OCI-LY1 (cell line): Measurements from ENCODE around the gene RASSF5.

Source experiments
- H2AFZ ChIP-seq: fragments of 200-600 bp; sonication (generic), shearing (Covaris generic); 2 replicates; pipeline ENCODE4 v1.6.0; 2014; ENCODE audit warnings: antibody characterized with exemption, mild to moderate bottlenecking, low read length
- H3F3A ChIP-seq: fragments of 200-600 bp; sonication (generic), shearing (Covaris generic); 2 replicates; pipeline ENCODE4 v1.6.0; 2014; ENCODE audit warnings: mild to moderate bottlenecking, antibody characterized with exemption, low read length, moderate library complexity; ENCODE audit not compliant: insufficient read depth
- H3K27ac ChIP-seq: fragments of 200-600 bp; sonication (generic); 2 replicates; pipeline ENCODE4 v1.5.1; 2014; ENCODE audit warnings: low read length, mixed run types, mild to moderate bottlenecking, low read depth; ENCODE audit not compliant: poor library complexity, severe bottlenecking
- H3K27me3 ChIP-seq: fragments of 200-600 bp; sonication (generic); 2 replicates; pipeline ENCODE4 v1.6.0; 2014; ENCODE audit warnings: antibody characterized with exemption, mild to moderate bottlenecking, low read length, moderate library complexity; ENCODE audit not compliant: insufficient read depth
- H3K36me3 ChIP-seq: fragments of 200-600 bp; sonication (generic); 2 replicates; pipeline ENCODE4 v1.6.1; 2014; ENCODE audit warnings: mild to moderate bottlenecking, antibody characterized with exemption, low read length, moderate library complexity, mixed read lengths; ENCODE audit not compliant: insufficient read depth
- H3K4me1 ChIP-seq: fragments of 200-600 bp; sonication (generic); 2 replicates; pipeline ENCODE4 v1.5.1; 2014; ENCODE audit warnings: mild to moderate bottlenecking, low read length, moderate library complexity; ENCODE audit not compliant: insufficient read depth, severe bottlenecking
- H3K4me2 ChIP-seq: fragments of 200-600 bp; sonication (generic), shearing (Covaris generic); 2 replicates; pipeline ENCODE4 v1.6.1; 2014; ENCODE audit warnings: low read length
- H3K4me3 ChIP-seq: fragments of 200-600 bp; sonication (generic); 2 replicates; pipeline ENCODE4 v1.5.1; 2014; ENCODE audit warnings: low read length, low read depth, mild to moderate bottlenecking, mixed read lengths; ENCODE audit not compliant: poor library complexity, severe bottlenecking
- H3K79me2 ChIP-seq: fragments of 200-600 bp; shearing (Covaris generic); 2 replicates; pipeline ENCODE4 v1.6.1; 2016; ENCODE audit warnings: mixed run types, low read length, mixed read lengths; ENCODE audit not compliant: insufficient read depth
- H3K9ac ChIP-seq: fragments of 200-600 bp; sonication (generic), shearing (Covaris generic); 2 replicates; pipeline ENCODE4 v1.6.1; 2014; ENCODE audit warnings: mild to moderate bottlenecking, low read length, mixed read lengths
- H3K9me2 ChIP-seq: fragments of 200-600 bp; sonication (generic), shearing (Covaris generic); 2 replicates; pipeline ENCODE4 v1.6.1; 2014; ENCODE audit warnings: low read depth, mild to moderate bottlenecking, low read length, mixed read lengths
- H3K9me3 ChIP-seq: fragments of 200-600 bp; shearing (Covaris generic); 2 replicates; pipeline ENCODE4 v1.6.1; 2014; ENCODE audit warnings: low read length, mixed read lengths
- H4K20me1 ChIP-seq: fragments of 200-600 bp; sonication (generic), shearing (Covaris generic); 2 replicates; pipeline ENCODE4 v1.6.0; 2016; ENCODE audit warnings: mild to moderate bottlenecking, low read length; ENCODE audit not compliant: insufficient read depth
- CTCF ChIP-seq: fragments of 200-600 bp; sonication (generic), shearing (Covaris generic); IDR thresholded peaks from 2 replicates; pipeline ENCODE4 v1.5.1; 2017; ENCODE audit warnings: mild to moderate bottlenecking, antibody characterized with exemption, low read length, moderate library complexity, mixed read lengths
- EZH2 ChIP-seq: fragments of 200-600 bp; sonication (generic), shearing (Covaris generic); IDR thresholded peaks from 2 replicates; pipeline ENCODE4 v1.8.0; 2017; ENCODE audit warnings: borderline replicate concordance, mixed run types, mild to moderate bottlenecking, antibody characterized with exemption, low read length, moderate library complexity, mixed read lengths

RASSF5 gene

GRCh38 chr1:206554211-206554610 is 46.9 kb downstream of the RASSF5 start:
- Histone ChIP-seq H3K36me3 (no peaks in the 10 kb centered on the region), H3K27ac (no peak overlapping the region), H3K27me3 (no peaks in the 10 kb centered on the region), H4K20me1 (no peaks in the 10 kb centered on the region), H3K9ac (no peak overlapping the region), H3K4me3 (no peak overlapping the region), H3K9me3 (no peaks in the 10 kb centered on the region), H3K4me2 (no peak overlapping the region), H2AFZ (no peak overlapping the region), H3K4me1 (peaks cover 32% of the 10 kb centered on the region), H3F3A (no peaks in the 10 kb centered on the region), H3K9me2 (no peaks in the 10 kb centered on the region), H3K79me2 (no peaks in the 10 kb centered on the region)
- no peak for TF ChIP-seq CTCF
- no peak for TF ChIP-seq EZH2

DNA sequence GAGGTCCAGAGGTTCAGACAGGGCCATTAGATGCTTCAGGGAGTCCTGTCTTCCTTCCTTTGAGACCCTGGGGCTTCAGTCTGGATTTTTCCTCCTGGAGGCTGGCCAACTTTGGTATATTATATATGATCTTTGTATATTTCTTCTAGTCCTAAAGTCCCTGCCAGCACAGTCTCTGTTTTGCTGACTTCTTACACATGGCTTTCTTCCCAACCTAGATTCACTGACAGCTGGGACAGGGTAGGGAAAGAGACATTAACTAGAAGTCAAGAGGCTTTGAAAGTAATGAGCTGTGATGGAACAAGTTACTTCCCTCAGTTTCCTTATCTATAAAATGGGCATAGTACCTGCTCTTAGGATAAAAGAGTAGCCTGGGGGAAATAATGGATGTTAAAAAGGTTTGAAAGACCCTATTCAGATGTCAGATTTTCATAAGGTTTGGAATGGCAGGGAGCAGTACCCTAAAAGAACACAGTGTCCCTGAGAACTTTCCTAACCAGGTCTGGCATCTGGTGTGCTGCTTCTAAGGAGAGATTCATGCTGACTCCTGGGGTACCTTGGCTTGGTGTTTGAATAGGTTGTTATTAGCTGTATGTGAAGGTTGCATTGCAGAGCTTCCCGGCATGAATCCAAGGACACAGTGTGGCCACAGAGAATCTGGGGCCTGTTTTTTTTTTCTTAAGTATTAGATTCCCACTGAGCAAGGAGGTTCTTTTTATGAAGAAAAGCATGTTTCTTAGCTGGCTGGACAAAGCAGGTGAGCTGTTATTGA is 47.6 kb downstream of the RASSF5 start:
- H3K4me2 ChIP-seq = no peak overlapping the region
- no peak overlapping the region for H2AFZ ChIP-seq
- H3F3A ChIP-seq = no peaks in the 10 kb centered on the region
- peaks cover 1% of the 10 kb centered on the region; the same call in 1 of the 2 replicates for H3K36me3 ChIP-seq
- no peak overlapping the region for H3K27ac ChIP-seq
- H3K9me3 ChIP-seq = no peaks in the 10 kb centered on the region
- no peak overlapping the region for H3K9ac ChIP-seq
- peaks cover 39% of the 10 kb centered on the region for H3K4me1 ChIP-seq
- H4K20me1 ChIP-seq = no peaks in the 10 kb centered on the region
- H3K4me3 ChIP-seq = no peak overlapping the region
- no peaks in the 10 kb centered on the region for H3K9me2 ChIP-seq
- H3K27me3 ChIP-seq = no peaks in the 10 kb centered on the region
- no peaks in the 10 kb centered on the region for H3K79me2 ChIP-seq
- TF ChIP-seq EZH2 = no peak
- no peak for TF ChIP-seq CTCF

GRCh38 chr1:206555473-206555935 is 48.2 kb downstream of the RASSF5 start:
- Histone ChIP-seq H3K9ac (no peak overlapping the region), H3K4me1 (peaks cover 45% of the 10 kb centered on the region)
- TF ChIP-seq EZH2 (no peak), CTCF (no peak)

More at GRCh38 chr1:206555473-206555935, 48.2 kb downstream of the RASSF5 start:
- Histone ChIP-seq H3K27me3 (no peaks in the 10 kb centered on the region), H3K4me3 (no peak overlapping the region), H3K36me3 (peaks cover 5% of the 10 kb centered on the region; the same call in 1 of the 2 replicates), H2AFZ (no peak overlapping the region), H3K27ac (no peak overlapping the region), H3F3A (no peaks in the 10 kb centered on the region), H3K9me2 (no peaks in the 10 kb centered on the region), H3K4me2 (peak overlapping the region; percentile 93; the same call in 1 of the 2 replicates), H3K79me2 (no peaks in the 10 kb centered on the region), H4K20me1 (no peaks in the 10 kb centered on the region), H3K9me3 (no peaks in the 10 kb centered on the region)
